NCI-H1417 treated with DMSO at 0.1 percent for 48 hours (cell line): ENCODE results near the gene FAM3B.
"Not testable (repeated sequence)": the region's sequence is repeated elsewhere in the genome, so short reads cannot be mapped to it uniquely, and the experiment has no call there.

Source experiments
- DNase-seq: peaks from one replicate; lab custom pipeline; 2025; lab: John Stamatoyannopoulos, UW

Gene FAM3B, protein sequence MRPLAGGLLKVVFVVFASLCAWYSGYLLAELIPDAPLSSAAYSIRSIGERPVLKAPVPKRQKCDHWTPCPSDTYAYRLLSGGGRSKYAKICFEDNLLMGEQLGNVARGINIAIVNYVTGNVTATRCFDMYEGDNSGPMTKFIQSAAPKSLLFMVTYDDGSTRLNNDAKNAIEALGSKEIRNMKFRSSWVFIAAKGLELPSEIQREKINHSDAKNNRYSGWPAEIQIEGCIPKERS

DNA sequence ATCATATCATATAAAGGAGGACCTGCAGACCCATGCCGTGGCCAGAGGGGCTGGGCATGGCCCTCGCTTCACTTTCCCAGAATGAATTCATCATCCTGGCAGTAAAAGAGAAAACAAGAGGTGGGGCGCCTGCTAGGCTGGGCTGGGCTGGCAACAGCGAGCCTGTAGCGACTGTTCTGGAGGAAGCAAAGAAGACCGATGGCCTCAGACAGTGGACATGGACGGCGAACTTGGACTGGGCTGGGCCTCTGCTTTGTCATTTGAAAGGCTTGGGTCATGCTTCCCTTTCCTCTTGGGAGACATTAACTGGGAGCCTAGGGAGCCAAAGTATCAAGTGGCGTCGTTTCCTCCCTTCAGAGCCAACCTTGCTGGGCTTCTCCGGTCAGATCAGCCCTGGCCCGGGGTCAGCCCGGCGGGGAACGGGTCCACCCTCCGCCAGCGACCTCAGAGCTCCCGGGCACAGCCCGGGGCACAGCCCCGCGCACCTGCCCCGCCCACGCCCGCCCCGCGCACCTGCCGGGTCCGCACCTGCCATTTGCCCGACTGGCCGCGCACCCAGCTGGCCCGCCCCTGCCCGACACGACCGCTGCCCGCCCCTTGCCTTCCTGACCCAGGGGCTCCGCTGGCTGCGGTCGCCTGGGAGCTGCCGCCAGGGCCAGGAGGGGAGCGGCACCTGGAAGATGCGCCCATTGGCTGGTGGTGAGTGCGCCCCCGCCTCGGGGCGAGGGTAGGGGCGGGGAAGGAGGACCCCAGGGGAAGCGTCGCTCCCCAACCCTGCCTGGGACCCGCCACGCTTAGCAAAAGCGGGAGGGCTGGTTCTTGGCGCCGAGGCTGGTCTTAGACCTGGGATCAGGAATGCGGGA is at the start of gene FAM3B:
TSS of gene FAM3B (plus strand) at position 602 of the 863 bp plus-strand sequence. CDS start at position 681, 79 bp downstream.
- peak; percentile 25 for DNase-seq

DNA sequence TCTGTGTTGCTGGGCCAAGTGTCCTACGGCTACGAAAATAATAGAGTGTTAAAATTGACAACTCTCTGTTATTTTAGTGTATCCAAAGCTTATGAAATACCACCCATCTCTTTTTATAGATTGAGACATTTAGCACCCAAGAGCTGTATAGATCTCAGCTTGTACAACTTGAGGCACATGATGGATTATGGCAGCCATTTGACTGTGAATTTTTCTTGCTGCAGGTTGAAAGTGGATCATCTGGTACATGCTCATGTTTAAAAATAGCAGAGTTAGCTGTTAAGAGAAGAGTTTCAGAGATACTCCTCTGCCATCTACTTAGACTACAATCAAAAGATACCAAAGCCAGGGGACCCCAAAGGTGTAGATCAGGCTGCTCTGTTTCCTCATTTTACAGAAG is 49.3 kb upstream of the FAM3B start:
- DNase-seq: no peak

DNA sequence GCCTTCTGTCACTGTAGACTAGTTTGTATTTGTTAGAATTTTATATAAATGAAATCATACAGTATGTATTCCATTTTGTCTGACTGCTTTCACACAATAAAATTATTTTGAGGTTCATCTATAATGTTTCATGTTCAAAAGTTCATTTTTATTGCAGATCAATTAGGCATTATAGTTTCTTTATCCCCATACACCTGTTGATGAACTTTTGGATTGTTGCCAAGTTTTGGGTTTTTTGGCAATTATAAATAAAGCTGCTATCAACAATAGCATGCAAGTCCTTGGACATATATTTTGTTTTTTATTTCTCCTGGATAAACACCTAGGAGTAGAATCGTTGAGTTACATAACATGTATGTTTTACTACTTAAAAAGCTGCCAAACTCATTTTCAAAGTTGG is 47.1 kb upstream of the FAM3B start:
- no peak for DNase-seq

DNA sequence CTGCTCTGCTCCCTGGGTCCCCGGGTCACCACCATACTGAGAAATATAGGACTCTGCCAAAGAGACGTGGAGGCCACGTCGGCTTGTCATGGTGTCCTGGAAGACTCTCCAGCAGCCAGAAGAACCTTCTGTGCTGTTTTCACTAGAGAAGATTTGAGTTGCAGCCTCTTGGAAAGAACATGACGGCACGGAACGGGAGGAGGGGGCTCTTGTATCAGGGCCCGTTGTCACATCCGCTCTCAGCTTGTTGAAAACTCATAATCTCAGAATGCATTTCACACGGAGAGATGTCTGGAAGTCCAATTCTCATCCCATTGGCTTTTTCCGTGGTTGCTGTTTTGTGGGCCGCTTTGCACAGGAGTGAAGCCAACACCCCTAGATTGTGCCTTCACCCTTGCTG is 39.4 kb upstream of the FAM3B start:
- DNase-seq: no peak

DNA sequence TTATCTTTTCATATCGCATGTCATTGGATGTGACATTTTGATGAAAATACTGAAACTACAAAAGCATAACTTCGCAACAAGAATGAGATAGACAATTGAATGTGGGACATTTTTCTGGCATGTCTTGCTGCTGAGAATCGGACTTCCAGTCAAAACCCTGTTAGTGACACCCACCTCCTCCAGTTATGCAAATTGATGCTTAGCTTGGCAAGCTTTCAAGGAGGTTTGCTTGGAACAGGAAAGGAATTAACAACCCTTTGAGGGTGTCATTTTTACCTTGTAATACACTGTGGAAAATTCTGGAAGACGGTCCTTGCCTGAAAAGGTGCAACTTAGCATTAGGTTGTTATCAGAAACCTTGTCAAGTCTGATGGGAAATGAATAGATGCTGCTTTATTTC is 38.8 kb upstream of the FAM3B start:
- DNase-seq: no peak

DNA sequence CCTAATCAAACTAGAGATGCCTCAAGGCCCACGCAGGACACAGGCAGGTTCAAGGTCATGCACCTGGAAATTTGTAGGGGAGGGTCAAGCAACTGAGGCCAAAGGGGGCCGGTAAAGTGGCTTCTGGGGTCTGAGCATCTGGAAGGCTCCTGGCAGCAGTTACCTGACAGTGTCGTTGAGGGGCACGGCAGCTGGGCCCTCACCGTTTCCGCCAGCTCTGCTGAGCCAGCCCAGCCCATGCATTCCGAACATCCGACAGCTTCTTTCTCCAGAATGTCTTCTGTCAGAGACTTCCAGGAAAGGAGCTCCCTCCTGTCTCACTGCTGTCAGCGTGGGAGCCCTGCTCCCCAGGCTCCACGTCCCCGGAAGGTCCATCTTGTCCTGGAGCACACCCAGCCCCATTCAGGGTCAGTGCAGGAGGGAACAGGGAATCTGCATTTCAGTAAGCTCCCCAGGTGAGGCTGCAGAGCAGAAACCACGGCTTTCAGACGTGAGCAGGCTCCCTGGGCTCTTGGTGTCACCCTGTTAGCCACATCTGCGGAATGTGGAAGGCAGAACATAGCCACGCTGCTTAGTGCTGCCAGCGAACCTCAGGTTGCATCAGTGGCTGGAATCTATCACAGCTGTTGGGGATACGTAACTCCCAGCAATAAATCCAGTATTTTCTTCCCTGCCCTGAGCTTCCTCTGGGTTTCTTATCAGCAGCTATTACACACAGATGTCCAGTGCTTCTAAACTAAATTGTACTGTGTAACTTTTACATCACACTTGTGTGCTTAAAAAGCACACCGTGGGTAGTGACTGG is 36.3 kb upstream of the FAM3B start:
- no peak for DNase-seq

DNA sequence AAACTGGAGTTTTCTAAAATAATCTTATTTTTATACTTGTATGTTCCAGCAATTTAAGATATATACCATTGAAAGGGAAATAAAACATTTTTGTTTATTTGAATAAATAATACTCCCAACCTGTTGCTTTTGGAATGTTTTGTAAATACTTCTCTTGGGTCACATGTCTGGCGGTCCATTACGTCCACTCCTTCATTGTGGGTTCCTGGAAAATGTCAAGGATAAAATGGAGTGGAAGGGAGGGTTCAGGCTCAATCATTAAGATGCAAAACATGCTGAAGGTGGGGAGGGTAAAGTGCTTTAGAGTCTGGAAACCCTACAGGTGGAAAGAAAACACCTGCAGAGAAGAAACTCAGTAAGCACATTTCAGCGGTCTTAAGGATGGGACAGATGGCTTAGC is 34.2 kb upstream of the FAM3B start:
- DNase-seq: no peak

DNA sequence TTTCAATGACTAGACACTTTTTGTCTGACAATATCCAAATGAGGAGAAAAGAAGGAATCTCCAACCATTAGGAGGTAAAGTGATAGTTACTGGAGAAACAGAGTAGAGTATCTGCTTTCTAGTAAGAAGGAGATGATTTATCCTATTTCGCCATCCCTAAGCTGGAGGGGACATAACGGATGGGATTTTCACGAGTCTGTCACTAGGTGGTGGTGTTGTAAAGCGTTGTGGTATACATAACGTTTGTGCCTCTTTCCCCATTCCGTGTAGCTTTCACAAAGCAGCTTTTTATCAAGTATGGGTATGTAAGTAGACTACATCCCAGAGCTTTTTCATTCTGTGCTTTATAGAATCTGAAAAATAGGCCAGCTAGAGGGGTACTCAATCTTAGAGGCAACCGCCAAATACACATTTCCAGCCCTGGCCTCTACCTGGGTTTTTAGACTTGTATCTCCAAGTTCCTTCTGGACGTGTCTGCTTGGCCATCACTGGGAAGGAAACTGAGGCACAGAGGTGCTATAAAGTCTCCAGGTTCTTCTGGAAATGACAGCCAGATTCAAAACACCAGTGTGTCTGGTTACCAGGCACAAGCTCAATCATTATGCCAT is 33.3 kb upstream of the FAM3B start:
- DNase-seq: peak; percentile 74

DNA sequence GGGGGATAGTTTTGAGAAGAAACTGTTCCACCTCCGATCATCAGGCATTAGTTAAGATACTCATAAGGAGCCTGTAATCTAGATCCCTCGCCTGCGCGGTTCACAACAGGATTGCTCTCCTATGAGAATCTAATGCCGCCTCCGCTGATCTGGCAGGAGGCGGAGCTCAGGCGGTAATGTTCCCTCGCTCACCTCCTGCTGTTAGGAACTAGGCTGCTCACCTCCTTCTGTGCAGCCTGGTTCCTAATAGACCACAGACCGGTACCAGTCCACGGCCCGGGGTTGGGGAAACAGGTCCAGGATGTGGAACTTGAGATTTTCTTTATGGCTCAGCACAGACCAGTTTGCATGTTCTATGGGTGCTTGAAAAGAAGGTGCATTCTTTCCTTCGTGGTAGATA is 27.2 kb upstream of the FAM3B start:
- no peak for DNase-seq

DNA sequence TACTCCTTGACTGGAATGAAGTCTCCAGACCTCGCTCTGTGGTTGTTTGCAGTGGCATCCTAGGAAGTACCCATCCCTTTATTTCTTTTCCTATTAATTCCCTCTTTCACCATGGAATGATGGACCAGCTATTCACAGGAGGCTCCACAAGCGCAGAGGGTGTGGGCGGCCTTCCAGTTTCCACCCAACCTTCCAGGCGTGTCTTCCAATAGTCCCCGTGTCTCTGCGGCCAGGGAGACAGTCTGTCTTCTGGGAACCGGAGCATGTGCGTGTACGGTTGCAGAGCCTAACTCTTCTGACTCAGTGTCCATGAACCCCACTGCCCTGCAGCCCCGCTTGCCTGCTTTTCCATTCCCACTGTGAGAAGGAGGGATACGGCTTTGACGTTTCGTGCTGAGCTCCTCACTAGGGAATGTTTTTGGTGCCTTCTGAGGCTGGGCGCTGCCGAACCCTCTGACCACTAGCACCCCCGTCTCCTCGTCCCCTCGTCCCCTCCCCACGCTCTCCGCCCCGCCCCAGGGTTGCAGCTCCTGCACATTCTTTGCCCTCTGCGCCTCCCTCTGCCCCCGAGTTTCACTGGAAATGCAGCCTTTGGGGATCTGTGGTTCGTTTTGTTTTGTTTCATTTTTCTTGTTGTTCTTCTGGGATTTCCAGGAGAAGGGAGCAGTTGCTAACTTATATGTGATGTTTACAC is 26.3 kb upstream of the FAM3B start:
- DNase-seq: no peak

DNA sequence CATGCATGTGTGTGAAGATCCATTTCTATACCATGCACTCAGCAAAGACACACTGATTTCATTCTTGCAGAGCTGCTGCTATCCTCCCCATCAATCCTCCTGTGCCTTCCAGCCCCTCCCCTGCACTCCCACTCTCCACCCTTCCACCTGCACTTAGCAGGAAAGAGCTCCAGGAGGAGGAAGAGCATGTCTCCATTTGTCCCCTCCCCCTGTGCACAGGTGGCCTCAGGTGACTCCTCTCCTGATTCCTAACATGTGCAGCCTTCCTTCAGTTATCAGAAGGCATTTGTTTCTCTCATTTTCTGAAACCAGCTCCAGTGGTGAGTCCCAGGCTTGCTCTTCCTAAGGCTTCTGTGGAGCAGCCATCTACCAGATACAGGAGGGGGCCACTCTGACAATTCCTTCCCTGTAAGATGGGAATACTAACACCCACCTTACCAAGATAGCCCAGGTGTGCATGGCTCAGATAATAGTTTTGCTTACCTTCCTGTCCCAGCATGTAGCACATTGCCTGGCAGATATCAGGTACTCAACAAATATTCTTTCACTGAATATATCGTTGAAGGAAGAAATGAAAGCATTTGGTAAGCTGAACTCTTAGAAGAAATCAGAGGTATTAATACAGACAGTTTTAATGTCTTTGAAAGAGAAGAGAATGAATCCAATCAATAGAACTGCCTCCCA is 21.9 kb upstream of the FAM3B start:
- DNase-seq: no peak

DNA sequence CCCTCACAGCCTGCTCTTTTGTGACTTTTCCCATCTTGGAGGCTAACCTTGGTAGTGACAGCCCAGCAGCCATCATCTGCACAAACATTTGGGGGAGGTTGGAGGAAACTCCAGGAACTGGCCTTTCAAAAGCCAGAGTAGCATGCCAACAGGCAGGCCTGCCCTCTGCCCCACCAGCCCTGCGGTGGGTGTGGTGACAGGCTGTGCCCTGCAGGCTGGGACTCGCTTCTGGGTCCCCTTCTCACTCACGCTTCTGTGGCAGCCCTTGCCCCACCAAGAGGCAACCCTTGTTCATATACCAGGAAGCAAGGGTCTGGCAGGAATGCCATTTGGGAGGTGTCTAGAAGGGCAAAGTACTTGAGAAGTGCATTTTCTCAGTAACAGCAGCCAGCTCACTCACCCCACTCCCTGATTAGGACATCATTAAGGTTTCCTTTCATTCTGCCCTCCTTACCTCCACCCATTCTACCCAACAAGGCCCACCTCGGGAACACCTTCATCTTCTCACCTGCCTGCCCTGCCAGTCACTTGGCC is 20.8 kb upstream of the FAM3B start:
- DNase-seq: no peak

DNA sequence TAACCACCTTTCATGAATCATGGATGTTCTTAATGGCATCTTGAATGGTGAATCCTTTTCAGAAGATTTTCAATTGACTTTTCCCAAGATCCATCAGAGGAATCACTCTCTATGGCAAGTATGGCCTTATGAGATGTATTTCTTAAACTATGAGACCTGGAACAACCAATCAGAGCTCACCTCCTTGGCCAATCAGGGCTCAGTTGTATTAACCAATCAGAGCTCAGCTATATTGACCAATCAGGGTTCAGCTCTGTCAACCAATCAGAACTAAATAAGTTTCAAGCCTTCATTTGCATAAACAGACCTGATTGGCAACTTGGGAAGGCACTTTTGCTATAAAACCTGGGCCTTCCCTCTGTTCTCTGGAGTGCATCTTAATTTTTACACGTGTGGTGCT is 13.6 kb upstream of the FAM3B start:
- no peak for DNase-seq

DNA sequence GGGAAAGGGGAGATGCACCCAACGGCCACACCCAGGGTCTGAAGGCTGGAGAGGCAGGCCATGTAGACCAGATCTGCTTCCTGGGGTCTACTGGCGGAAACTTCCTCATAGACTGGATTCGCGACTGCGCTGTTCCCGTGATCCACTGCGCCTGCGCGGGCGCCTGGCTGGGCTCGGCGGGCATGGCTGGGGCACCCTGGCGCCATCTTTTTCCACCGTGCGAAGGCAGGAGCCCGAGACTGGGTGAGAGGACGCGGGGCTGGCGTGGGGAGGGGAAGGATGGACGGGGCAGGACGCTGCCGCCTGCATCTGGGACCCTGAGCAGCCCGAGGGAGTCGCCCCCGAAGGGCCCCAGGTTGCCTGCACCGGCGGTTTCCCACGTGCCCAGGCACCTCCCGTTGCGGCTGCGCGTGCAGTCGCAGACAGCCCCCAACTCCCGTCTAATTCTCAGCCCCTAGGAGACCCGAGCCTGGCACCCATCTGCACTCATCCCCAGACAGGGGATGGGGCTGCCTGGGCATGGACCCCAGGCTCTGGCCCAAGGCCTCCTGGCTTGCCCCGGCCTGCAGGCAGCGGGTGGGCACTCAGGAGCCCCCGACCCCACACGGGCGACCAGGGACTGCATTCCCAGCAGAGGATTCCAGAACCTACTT is 12.4 kb upstream of the FAM3B start:
- DNase-seq: no peak

DNA sequence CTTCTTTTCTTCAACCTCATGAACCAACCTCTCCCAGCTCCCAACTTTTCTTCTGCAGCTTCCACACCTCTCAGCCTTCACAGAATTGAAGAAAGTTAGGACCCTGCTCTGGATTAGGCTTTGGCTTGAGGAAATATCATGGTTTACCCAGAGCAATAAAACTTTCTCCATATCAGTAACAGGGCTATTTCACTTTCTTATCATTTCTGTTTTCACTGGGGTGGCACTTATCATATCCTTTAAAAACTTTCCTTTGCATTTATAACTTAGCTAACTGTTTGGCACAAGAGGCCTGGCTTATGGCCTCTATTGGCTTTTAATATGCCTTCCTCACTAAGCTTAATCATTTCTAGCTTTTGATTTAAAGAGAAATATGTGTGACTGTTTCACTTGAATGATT is 9.4 kb upstream of the FAM3B start:
- DNase-seq: no peak

DNA sequence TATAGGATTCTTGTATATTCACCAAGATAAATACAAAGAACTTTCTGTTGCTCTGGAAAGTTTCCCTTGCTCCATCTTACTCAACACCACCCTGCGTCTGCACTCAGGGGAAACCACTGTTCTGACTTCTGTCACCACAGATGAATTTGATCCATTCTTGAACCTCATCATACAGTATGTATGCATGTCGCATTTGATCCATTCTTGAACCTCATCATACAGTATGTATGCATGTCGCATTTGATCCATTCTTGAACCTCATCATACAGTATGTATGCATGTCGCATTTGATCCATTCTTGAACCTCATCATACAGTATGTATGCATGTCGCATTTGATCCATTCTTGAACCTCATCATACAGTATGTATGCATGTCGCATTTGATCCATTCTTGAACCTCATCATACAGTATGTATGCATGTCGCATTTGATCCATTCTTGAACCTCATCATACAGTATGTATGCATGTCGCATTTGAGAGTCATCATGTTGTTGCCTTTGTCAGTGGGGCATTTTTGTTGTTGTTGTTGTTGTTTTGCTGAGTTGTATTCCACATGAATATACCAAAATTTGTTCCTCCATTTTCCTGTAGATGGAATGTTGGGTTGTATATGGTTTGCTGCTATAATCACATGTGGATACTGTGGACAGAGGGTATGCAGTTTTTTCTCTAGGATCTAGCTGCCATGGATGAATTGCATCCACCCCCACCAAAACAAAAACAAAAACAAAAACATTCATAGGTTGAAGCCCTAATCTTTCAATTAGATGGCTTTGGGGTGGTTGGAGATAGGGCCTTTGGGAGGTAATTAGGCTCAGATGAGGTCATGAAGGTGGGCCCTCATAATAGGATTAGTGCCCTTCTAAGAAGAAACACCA is 3.1 kb upstream of the FAM3B start:
- DNase-seq: not testable (repeated sequence)

DNA sequence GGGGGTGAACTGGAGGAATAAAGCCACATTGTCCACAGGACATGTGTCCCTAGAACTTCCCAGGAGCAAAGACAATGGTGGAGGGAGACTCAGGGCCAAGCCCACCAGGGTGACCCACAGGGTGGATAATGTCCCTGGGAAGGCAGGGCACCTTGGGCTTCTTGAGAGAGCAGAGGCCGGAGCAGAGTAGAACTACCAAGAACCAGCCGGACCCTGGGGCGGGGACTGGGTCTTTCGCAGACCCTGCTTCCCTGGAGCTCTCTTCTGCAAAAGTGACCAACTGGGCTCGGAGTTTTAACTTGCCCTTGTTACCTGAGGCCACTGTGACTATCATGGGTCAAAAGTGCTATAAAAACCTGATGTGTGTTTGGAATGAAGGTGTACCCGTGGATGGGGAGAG is 875 bp upstream of the FAM3B start:
- DNase-seq: no peak

DNA sequence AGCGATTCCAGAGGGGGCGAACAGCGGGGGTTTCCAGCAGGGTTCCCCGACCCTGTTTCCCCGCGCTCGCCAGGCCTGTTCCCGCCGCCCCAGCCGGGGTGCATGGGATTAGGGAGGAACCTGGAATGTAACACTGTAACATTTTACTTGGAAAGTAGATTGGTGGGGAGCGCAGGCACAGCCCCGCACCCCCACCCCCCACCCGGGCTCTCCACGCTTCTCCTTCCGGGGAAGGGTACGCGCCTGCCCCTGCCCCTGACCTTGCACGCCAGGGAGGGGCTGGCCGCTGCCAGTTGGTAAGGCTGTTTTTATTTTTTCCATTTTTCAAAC is 427 bp downstream of the FAM3B start:
- no peak for DNase-seq

DNA sequence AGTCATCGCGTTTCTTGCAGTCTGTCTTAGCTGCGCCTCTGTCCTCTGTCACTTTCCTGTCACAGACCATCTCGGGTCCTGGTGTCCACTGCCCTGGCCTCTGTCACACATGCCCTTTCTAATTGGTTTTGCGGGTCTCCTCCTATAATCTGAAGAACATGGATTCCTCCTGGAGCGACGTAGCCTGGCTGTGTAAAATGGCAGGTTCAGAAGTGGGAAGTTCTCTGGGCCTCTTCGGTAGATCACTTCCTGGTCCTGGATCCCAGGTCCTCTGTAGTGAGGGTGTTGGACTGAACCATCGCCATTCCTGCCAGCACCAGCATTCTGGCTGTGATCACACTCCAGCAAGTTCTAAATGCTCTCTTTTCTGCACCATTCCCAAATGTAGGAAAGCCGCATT is 857 bp downstream of the FAM3B start:
- no peak for DNase-seq

DNA sequence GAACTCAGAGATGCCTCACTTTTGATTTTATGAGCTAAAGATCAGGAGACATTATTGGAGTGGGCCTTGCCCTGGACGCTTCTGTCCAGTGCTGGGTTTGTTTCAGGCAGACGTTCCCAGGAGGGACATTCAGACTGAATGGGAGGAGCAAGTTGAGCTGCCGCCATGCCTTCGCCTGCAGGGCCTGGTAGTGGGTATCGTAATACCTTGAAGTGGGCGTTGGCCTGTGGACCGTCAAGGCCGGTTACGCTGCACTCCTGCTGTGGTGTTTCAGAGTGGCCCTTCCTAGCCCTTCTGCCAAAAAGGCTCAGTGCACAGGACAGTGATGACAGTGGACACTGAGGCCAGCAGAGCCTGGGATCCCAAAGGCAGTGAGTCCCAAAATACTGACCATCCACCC is 1.6 kb downstream of the FAM3B start:
- DNase-seq: no peak
